HG02852 (cell line): Measurements from ENCODE around the gene STON2.
A peak's percentile ranks its signal among the peaks of the same experiment; 100 is the strongest.

Experiments
- ATAC-seq: cut with Tn5 transposase; IDR thresholded peaks from one replicate; pipeline ENCODE4 v1.9.1; 2021; ENCODE audit warnings: mild to moderate bottlenecking, moderate library complexity; ENCODE audit not compliant: unreplicated experiment

Gene STON2

DNA sequence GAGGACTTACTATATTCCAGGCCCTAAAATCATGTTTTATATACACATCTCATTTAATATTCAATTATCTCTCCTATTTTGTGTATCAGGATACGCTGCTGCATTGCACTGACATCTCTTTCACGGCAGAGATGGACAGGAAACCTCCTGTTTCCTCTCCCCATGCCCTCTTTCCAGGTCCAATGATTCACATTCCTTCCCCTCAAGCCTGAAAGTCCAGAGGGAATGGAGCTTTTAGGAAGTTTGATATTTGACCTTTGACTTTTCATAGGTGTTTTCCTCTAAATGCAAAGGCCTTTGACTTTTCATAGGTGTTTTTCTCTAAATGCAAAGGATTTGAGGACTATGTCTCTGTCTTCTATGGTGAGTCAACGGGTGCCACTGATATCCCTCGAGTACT lies 89.5 kb downstream of the STON2 start:
- ATAC-seq: no peak

GRCh38 chr14:81309511-81309910 lies 90.6 kb downstream of the STON2 start:
- no peak for ATAC-seq

DNA sequence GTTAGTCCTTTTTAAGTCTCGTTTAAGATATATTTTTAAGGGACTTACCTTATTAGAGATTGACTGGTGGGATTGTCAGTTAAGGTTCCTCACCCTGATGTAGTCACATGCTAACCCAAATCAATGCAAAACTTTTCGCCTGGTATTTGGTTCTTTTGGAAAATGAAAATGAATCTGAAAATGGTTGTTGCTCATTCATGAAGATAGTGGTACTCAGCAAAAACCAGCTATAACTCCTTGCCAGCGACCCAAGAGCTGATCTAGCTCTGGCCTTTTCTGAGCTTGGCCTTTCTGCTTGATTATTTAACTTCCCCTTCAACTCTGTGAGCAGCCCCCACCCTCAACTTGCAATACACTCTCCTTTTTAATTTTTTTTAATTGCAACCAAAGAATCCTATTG lies 94.4 kb downstream of the STON2 start:
- ATAC-seq: no peak

DNA sequence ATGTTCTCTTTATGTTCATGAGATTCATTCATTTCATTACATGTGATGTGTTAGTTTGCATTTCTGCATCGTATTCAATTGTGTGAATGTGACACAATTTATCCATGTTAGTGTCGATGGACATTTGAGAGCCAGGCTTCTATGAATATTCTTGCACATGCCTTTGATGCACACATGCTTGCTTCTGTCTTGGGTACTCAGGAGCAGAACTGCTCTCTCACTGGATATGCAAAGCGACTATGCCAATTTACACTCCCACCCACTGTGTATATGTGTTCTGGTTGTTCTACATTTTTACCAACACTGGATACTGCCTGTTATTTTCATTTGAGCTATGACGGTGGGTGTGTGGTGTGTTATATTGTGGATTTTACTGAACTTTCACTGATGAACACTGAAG lies 95.1 kb downstream of the STON2 start:
- ATAC-seq: no peak

GRCh38 chr14:81303258-81303935 lies 96.7 kb downstream of the STON2 start:
- ATAC-seq: peak; percentile 92

DNA sequence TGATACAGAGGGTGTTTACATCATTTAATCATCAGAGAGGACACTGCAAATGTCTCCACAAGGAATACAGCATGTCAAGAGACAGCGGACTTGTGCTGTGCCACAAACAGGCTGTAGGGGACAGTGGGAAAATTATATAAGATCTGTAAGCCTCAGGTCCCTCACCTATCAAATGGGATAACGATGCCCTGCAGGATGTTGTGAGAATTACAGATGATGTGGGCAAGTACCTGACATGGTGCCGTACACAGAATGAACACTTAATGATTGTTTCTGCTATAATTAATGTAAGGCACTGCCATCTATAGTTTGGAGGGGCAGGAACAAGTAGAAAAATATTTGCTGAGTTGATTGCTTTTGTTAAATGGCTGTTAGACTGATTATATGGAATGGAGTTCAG lies 97.5 kb downstream of the STON2 start:
- ATAC-seq: no peak

GRCh38 chr14:81301813-81302212 lies 98.3 kb downstream of the STON2 start:
- no peak for ATAC-seq

GRCh38 chr14:81301371-81301770 lies 98.8 kb downstream of the STON2 start:
- ATAC-seq: no peak

DNA sequence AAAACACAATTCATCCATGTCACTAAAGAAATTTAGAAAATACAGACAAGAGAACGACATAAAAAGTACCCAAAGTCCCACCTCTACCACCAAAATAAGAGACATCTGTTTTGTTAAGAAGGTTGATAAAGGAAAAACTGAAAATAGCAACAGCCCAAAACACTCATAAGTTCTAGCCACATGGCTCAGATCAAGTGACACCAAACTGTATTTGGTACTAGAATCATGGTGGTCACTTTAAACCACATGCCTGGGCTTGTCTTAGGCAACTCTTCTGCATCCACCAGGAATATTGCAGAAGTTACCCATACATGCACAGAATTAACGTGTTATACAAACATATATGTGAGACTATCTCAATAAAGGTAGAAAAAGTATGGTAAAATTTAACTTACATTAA lies 101.2 kb downstream of the STON2 start:
- ATAC-seq: no peak

- ATAC-seq: no peak
Measured at GRCh38 chr14:81298122-81298521, 102.0 kb downstream of the STON2 start.

DNA sequence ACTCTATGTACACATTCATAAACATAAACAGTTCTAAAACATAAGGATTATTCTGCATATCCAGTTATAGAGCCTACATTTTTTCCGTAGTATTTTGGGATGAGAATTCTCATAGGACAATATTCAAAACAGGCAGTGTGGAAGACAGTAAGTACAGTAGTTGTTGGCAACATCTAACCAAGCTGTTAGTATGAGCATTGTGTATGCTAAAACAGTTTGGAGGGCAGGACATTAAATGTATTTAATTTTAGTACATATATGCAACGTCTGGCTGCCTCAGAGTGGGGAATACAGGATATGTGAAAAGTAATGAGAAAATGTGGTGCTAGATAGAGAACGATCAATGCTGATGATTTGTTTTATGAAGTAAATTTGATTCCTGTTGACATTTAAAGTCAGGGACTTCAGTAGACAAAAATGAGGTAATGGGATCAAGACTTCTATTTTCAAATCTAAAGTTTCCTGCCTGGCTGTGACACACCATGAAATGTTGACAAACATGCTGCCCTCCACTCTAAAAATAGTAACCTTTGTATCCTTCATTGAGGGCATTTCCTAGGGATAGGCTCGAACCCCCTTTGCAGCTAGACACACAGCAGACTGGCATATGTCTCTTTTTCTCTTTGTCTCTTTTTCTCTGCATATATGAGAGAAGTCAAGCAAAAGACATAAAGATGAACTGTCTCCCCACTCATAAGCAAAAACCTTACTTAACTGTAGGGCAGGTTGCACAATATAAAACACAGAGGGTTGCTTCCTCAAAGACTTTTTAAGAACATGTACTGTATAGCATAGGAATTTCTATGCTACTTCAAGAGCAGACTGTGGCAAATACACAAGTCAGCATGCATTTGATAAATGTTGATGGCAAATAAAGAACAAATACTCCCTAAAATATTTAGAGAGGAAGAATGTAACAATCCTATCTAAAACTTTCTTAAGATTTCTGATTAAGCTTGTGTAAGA lies 103.9 kb downstream of the STON2 start:
- ATAC-seq: no peak

DNA sequence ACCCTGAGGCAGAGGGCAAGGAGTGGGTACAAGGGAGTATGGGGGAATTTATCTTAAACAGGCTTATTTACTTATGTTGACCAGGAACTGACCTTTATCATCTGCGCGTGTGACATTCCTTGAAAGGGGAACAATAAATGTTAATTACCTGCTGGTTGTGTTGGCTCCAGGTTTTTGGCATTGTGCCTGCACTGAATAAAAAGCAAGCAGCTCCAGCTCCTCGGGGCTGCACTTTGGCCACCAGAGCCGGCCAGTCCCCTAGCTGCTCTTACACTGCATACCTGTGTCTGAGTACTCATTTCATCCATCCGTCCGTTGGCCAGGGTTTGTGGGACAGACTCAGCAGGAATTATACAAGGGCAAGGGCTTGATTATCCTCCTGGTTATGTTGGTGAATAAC lies 110.6 kb downstream of the STON2 start:
- ATAC-seq: no peak

DNA sequence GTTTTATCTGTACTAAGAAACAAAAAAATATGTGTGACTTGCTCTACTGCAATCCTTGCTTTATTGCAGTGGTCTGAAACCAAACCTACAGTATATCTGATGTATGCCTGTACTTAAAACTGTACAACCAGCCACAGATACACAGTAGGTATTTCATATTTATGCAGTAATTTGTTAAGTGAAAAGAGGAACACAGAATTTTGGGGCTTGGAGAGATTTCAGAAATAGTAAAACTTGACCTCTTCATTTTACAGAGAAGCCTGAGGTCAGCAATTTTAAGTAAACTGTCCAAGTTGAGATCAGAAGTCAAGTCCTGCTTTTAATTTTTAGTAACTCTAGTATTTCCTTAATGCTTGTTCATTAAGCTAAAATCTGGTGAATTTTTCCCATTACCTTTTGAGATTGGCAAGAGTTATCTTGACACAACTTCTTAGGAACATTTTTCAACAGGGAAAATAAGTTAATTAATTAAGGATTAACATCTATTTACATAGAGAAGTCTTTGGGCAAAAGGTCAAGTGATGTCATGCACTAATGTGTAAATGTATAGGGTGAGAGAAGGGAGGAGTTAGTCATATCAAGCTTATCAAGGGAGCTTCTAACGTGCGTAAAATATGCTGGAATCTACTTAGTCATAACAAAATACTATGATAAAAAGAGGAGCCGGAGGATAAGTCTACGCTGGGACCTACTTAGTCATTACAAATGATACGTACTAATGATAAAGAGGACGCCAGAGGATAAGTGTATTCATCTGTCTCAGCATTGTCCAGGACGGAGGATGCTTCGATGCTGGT lies 113.4 kb downstream of the STON2 start:
- no peak for ATAC-seq

GRCh38 chr14:81285245-81285644 lies 114.9 kb downstream of the STON2 start:
- no peak for ATAC-seq

DNA sequence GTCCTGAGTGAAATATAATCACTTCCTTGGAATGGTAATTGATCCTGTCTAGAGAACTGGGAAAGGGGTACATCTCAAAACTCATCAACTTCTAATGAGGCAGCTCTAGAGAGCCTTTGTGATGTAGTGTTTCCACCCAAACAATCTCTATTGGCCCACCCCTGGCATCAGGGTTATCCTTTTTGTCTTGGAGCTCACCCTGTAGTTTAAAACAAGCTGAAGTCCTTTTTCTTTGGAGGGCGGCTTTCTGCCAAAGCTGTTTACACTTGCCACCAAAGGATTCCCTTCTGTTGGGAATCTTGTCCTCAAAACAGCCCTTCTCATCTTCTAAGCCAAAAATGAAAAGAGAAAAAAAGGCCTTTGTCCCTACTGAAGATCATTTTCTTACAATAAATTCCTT lies 118.8 kb downstream of the STON2 start:
- ATAC-seq: no peak

DNA sequence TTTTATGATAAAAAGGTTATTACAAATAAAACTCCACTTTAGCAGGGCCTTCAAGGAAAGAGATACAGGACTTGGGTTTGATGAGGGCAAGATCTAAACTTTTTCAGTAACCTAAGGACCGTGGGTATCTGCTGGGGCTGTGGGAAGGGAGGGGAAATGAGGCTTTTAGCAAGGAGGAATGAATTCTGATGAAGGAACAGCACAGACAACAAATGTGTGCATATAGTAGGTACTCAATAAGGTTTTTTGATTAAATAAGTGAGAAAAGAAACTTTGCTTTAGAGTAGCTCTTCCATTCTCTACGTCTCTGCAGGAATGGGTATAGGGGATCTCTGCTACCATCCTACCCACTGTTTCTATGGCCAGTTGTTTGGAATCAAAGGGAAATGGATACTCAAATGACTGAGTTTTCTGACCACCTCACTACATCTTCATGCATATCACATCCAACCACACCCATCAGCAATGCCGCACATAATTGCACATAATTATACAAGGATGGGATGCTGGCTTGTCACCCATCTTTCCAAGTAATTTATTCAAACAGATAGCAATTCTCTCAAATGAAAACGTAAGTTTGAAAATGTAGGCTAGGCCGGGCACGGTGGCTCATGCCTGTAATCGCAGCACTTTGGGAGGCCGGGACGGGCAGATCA lies 119.9 kb downstream of the STON2 start:
- no peak for ATAC-seq

DNA sequence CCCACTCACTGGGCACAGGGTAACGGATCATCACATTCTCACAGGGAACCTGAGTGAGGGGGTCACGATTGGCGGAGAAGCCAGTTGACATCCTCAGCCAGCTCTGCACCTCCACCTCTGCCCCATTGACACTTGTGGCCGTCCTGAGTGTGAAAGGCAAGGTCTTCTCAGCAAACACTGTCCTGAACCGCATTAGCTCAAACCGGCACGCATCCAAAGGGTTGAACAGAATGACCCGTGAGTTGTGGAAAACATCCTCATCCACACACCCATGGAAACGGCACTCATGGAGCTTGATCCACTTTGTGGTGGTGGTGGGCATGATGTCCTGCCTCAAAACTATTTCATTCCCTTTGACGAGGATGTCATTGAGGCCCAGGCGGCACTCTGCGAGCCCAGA lies 123.0 kb downstream of the STON2 start:
- ATAC-seq: no peak

GRCh38 chr14:81276073-81277069 lies 123.8 kb downstream of the STON2 start:
- no peak for ATAC-seq

- ATAC-seq: no peak
Measured at GRCh38 chr14:81275305-81276072, 124.6 kb downstream of the STON2 start.
